ENCODE measurements around the gene HES3.

The HES3 gene, protein sequence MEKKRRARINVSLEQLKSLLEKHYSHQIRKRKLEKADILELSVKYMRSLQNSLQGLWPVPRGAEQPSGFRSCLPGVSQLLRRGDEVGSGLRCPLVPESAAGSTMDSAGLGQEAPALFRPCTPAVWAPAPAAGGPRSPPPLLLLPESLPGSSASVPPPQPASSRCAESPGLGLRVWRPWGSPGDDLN

GRCh38 chr1:6243993-6244392 lies at the start of gene HES3:
Gene HES3 (plus strand): TSS chr1:6244179. CDS start chr1:6244366, 187 bp downstream.
- no peak for DNase-seq

- DNase-seq = no peak
Observed at GRCh38 chr1:6197746-6198427, 46.1 kb upstream of the HES3 start.

DNA sequence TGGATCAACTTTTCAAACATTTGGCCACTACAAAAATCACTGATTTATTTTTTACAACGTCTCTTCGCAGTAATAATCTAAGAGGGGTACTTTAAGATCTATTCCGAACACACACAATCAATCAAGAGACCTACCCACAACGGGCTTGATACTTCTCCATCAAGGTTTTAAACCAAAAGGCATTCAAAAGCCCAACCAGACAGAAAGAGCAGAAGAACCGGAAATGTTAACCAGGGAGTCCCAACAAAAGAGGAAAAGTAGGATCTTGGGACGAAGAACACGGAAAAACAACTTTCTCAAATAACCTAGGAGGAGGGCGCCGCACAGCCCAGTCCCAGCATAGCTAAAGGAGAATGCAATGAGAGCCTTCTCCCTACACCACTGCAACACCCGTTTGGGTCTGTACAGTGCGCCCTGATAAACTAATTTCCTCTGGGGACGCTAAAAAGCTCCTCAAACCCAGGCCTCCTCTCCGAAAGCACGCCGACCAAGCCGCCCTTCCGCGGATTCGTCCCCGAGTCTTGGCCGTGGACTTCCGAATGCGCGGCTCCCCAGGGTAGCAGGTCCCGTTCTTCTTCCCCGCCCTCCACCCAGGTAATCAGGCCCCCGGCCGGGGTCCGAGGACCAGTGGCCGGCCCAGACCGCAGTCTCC lies 45.2 kb upstream of the HES3 start:
- DNase-seq = no peak

DNA sequence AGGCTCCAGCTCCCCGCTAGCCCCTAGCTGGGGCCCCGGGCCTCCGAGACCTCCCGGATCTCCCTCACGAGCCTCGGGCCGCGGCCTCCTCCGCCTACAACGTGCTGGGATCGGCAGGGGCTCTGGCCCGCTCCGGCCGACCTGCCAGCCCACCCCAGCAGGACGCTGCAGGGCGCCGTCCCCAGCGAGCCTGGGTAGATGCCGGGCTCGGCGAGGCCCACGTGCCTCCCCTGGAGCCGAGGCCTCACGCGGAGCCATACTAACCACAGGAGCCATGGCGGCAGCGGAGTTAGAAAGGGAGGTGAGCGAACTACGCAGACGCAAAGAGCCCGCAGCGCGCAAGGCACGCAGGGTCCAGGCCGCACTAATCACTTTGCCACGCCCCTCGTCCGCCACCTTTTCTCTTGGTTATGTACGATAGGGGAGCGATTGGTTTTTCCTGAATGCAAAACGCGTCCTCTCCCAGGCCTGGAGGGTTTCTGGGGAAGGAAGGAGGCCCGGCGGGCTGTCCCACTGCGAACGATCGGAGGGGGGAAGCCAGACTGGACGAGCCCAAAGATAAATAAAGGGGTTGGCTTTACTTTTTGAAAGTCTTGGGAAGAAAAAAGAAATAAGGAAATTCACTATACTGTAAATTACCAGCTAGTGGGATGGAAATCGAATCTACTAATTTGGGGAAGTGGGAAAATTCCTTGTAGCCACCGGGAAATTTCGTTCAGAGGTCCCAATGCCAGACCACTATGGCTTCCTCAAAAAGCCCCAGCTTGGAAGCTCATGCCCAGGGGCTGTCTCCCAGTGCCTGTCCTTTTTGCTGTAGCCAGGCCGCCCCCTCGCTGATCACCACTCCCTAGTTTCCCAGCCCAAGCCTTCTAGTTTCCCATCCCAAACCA lies 44.4 kb upstream of the HES3 start, which contains the start of gene RPL22:
Gene RPL22 (minus strand): TSS at position 298 of the 890 bp plus-strand sequence. CDS start 22 bp downstream, at position 276.
- peak; percentile 99 to 100 for DNase-seq

DNA sequence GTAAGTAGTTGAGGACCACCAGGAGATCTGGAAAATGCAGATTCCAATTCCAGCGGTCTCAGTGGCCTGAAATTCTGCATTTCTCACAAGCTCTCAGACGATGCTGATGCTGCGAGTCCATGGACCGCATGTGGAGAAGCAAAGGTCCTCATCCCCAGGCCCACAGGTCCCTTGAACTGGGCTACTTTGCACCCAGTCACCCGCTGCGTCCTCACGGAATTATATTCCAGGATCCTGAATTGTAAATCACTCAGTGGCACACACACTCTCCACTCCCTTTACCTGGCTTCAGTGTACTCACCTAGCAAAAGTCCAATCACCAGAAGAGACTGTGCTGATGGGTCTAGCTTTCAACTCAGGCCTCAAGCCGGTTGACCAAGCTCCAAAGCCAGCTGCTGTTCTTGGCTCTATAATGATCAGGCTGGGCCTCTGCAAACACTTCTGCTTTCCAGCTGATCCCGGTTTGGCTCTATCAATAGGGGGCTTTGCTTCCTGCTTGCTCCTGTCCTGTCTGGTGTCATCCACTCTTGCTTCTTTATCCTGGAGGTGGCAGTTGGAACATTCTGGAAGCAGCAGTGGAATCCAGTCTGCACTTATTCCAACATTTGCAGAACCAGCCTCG lies 43.7 kb upstream of the HES3 start:
- no peak for DNase-seq

- no peak for DNase-seq
Observed at GRCh38 chr1:6202256-6202655, 41.7 kb upstream of the HES3 start.

- DNase-seq = no peak
Observed at GRCh38 chr1:6205849-6206519, 38.0 kb upstream of the HES3 start, which contains the start of gene RNF207. Gene RNF207 (plus strand): TSS chr1:6206119. CDS start chr1:6206536, 417 bp downstream.

GRCh38 chr1:6206520-6206855 lies 37.5 kb upstream of the HES3 start:
- DNase-seq = no peak

- no peak for DNase-seq
Observed at GRCh38 chr1:6207075-6207885, 36.7 kb upstream of the HES3 start.

DNA sequence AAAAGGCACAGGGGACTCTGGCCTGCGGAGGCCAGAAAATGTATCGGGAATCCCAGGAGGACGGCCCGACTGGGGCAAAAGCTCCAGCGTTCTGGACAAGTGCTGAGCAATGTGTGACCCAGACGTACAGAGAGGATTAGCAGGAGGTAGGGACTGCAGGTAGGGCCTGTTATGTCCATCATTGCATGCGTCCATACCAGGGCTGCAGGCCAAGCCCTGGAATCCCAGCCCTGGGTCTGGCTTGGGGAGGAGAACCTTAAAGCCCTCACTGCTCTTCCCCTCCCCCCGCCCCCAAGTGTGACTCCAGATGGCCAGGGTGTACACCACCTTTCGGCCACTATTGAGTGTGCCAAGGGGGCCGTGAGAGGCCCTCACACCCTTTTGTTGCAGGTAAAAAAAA lies 36.1 kb upstream of the HES3 start:
- no peak for DNase-seq

- no peak for DNase-seq
Observed at GRCh38 chr1:6208723-6209660, 35.0 kb upstream of the HES3 start.

DNA sequence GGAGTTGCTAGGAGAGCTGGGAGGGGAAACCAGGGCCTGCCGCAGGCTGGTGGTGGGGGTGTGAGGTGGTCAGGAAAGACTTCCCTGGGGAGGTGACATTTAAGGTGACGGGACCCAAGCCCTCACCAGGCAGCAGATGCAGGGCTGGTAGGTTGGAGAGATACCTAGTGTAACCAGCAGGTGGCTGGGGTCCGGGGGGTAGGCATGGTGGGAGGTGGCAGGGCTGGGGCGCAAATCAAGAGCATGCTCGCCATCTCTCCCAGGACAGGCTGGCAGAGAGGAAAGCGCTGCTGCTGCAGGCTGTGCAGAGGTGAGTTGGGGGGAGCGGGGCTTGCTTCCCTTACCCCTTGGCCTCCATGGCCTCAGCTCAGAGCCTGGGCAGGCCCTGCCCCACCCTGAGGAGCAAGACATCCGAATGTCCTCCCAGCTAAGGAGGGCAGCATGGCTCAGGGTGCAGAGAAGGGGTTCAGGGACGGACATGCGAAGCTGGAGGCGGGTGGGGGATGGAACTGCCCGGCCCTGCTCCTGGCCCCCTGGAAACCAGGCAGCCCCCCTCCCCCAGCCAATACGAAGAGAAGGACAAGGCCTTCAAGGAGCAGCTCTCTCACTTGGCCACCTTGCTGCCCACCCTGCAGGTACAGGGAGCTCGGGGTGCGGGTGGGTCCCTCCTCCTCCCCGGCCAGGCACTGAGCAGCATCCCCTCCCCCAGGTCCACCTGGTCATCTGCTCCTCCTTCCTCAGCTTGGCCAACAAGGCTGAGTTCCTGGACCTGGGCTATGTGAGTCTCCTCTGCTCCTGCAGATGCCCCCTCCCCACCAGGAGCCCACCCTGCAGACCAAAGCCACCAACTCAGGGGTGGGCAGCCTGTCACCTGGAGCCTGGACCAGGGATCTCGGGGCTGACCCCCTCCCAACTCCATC lies 34.1 kb upstream of the HES3 start:
- no peak for DNase-seq

DNA sequence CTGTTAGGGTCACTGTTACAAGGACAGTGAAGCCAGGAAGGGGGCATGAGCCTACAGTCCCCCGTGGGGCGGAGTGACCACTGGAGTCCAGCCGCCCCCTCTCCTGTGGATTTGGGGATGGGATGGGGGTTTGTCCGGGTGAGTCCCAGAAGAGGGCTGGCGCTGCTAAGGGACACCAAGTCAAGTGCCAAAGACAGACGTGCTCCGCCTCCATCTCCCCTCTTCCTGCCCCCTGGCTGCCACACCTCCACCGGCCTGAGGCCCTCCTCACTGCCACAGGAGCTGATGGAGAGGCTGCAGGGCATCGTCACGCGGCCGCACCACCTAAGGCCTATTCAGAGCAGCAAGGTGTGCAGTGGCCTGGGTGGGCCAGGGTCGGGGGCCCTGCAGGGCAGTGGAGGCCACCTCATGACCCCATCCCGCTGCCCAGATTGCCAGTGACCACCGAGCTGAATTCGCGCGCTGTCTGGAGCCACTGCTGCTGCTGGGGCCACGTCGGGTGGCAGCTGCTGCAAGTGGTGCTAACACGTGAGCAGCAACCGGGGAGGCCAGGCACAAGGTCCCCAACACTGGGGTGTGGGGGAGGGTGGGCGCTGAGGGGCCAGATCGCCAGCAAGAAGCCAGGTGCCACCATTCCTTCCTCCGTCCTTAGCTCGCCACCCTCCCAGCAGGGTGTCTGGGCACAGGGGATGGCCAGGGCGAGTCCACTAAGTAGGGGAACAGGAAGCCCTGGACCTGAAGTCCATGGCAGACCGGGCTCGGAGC lies 33.2 kb upstream of the HES3 start:
- no peak for DNase-seq

GRCh38 chr1:6211731-6212130 lies 32.2 kb upstream of the HES3 start:
- no peak for DNase-seq

DNA sequence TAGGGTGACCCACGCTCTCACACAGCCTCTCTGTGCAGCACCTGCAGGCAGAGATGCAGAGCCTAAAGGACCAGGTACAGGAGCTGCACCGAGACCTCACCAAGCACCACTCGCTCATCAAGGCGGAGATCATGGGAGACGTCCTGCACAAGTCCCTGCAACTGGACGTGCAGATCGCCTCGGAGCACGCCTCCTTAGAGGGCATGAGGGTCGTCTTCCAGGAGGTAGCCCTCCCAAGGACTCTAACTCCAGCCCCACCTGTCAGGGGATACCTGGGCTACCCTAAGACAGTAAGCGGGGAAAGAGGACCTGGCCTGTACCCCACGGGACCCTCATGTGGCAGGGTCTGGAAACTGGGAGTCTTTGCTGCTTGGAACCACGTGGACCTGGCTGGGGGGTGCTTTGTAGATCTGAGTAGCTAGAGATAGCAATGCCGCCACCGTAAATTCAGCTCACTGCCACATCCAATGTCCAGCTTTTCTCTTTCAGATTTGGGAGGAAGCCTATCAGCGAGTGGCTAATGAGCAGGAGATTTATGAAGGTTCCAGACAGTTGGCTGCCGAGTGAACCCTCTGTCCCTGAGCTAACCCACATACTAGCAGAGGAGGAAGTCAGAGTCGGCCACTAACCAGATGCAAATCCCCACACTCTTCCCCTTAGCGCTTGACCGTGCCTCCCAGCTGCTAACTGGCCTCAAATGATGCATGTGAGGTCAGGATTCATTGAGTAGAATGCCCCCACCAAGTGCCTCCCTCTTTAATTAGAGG lies 31.6 kb upstream of the HES3 start:
- DNase-seq = no peak

DNA sequence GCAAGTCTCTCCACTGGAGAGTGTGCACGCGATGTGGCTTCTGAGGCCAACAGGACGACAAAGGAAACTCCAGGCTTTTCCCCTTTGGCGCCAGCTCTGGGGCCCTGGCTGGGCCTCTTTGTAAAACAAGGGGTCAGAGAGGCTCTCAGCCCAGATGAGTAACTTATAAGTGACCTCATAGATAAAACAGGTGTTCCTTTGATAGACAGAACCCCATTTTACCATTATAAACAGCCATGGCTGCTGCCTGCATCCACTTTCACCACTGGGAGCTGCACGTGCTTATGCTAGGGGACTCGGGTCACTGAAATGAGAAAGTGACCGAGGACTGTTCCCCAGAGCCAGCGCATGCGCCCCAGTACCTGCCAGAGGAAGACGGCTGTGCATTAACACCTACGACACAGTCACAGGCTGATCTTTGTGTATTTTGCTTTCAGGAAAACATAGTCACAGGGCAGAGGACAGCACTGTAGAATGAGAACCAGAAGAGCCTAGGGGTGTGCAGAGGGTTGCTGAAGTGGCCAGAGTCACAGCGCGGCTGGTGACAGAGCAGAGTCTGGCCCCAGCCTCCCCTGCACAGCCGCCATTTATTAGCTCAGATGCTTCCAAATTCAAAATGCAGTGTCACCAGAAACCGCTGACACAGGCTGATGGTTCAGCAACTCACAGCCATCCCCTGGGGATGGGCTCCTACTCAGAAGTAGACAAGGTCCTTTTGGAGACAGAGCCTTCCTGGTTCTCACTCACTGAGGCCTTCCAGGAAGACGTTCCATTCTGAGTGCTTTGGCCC lies 25.4 kb upstream of the HES3 start:
- no peak for DNase-seq
